ENCODE data around the gene ZNF862.

- TF ChIP-seq, protein P1, sequence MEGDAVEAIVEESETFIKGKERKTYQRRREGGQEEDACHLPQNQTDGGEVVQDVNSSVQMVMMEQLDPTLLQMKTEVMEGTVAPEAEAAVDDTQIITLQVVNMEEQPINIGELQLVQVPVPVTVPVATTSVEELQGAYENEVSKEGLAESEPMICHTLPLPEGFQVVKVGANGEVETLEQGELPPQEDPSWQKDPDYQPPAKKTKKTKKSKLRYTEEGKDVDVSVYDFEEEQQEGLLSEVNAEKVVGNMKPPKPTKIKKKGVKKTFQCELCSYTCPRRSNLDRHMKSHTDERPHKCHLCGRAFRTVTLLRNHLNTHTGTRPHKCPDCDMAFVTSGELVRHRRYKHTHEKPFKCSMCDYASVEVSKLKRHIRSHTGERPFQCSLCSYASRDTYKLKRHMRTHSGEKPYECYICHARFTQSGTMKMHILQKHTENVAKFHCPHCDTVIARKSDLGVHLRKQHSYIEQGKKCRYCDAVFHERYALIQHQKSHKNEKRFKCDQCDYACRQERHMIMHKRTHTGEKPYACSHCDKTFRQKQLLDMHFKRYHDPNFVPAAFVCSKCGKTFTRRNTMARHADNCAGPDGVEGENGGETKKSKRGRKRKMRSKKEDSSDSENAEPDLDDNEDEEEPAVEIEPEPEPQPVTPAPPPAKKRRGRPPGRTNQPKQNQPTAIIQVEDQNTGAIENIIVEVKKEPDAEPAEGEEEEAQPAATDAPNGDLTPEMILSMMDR (IDR thresholded peaks at IDR 0.05): no peak
- no peak for TF ChIP-seq EZH2 (IDR thresholded peaks at IDR 0.05; ENCODE audit: borderline replicate concordance, insufficient read depth, low read depth, low read length, poor library complexity, severe bottlenecking)
Observed at GRCh38 chr7:149879271-149879743, 41.1 kb downstream of the ZNF862 start.
